ENCODE results near the gene PHF12.

Gene PHF12

DNA sequence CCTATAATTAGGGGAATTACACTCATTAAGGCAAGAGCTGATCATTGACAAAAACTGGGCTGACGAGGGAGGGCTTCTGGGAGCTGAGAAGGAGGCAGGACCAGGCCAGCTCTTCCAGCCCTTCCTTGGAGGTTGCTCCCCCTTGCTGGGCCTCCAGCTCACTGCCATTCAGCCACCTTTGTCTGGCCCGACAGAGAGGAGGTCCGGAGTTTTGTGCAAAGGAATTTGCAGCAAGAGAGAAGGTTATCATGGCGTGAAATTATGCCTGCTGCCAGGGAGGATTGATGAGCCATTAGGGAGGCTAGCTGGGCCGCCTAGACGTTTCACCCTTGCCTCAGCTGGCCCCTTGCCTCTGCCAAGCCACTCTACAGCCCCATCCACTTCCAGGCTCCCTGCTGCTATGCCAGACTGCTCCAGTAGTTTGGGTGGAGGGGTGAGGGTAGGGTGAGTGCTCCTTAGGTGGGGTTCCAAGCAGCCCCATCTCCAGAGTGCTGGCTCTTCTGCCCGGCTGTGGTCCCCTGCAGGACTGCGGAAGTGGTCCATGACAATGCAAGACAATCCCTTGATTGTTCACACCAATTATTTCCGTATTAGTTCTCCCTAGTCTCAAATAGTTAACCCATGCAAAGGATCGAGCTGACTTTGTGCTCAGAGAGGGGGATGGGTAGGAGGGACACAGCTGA, 17.1 kb upstream of the PHF12 start:
- TF ChIP-seq CTCF (IDR thresholded peaks at IDR 0.05; ENCODE audit: low read depth, low read length), result no peak
- H3K4me3 ChIP-seq (ENCODE audit: low read depth, low read length), result no peak overlapping the region

DNA sequence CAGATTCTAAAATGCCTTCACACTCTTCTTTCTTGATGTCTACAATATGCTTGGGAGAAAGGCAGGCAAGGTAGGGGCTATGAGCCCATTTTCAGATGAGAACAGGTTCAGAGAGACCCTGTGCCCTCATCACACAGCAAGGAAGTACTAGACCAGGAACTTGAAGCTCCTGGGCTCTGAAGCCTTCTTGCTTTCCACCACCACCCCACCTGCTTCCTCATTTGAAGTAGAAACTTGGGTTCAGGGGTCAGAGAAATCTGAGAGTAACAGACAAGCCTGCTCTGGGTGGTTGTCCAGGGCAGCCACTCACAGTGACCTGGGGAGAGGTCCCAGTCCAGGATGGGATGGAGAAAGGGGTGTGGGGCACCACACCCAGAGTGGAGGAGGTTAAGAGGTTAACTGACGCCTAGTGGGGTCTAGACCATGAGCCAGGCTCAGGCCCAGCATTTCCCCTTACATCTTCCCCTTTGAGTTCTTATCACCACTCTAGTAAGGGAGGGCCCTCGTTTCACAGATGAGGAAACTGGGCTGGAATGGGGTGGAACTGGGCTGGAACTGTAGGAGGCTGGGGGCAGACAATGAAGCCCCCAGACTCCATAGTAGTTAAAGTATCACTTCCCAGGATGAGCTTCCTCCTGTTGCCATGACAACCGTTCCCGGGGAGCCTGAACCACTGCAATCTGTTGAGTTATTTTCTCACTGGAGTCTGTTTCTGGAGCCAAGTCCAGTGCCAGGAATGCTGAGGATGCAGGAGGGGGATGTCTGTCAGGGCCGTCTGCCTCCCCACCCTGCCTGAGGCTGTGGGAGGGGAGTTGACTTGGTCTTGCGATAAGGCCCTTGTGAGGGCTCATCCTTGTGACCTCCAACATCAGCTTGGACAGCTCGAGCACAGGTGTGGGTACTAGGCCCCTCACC, 16.2 kb upstream of the PHF12 start:
- no peak overlapping the region for H3K4me3 ChIP-seq (ENCODE audit: low read depth, low read length)
- TF ChIP-seq CTCF (IDR thresholded peaks at IDR 0.05; ENCODE audit: low read depth, low read length), result no peak

DNA sequence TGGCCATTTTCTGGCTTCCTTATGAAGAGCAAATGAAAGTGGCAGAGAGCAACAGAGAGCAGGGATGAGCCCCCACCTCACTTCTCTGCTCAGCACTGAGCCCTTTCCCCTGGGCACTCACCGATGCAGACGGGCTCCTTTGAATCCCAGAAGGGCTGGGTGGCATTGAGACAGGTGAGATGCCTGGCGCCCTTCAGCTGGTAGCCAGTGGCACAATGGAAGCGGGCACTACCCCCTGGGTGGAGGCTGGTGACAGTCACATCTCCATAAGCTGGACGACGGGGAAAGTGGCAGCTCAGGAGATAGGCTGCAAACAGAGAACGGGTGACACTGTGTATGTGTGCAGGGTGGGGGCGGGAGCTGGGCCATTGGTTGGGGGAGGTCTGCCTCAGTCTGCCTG, 12.5 kb upstream of the PHF12 start:
- TF ChIP-seq CTCF (IDR thresholded peaks at IDR 0.05; ENCODE audit: low read depth, low read length), result no peak
- no peak overlapping the region for H3K4me3 ChIP-seq (ENCODE audit: low read depth, low read length)

- no peak for TF ChIP-seq CTCF (IDR thresholded peaks at IDR 0.05; ENCODE audit: low read depth, low read length)
- no peak overlapping the region for H3K4me3 ChIP-seq (ENCODE audit: low read depth, low read length)
Observed at GRCh38 chr17:28963055-28963611, 11.8 kb upstream of the PHF12 start.

GRCh38 chr17:28961391-28961790, 10.1 kb upstream of the PHF12 start:
- TF ChIP-seq CTCF (IDR thresholded peaks at IDR 0.05; ENCODE audit: low read depth, low read length), result no peak
- H3K4me3 ChIP-seq (ENCODE audit: low read depth, low read length), result no peak overlapping the region

DNA sequence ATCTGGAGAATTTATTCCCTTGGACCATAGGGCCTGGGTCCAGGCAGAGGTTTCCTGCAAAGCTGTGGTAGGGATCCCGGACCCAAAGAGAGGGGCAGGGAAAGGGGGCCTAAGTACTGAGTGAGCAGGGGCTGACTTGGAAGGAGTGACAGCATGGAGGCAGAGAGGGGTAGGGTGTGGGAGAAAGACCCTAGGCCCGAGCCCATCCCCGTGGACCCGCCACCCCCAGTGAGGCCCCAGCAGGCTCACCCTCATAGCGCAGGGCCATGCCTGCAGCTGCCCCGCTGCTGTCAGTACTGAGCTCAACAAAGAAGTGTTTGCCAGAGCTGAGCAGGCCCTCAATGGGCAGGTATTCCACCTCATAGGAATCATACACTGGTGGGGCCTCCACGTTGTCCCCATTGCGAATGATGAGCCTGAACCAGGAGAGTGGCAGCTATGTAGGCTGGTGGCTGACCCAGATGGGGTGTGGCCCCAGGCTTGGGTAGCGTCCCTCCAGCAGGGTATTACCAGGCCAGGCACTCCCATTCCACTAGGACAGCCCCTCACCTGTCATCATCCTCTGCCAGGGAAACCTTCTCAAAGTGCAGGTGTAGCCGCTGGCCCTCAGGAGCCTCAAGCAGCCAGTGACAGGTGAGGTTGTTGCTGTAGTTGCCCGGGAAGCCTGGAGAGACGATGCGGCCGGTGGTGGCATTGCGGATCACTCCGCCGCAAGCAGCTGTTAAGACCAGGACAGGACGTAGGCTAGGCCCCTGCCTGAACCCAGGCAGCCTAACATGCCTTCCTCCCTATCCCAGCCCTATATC, 9.1 kb upstream of the PHF12 start:
- TF ChIP-seq CTCF (IDR thresholded peaks at IDR 0.05; ENCODE audit: low read depth, low read length), result no peak
- H3K4me3 ChIP-seq (ENCODE audit: low read depth, low read length), result no peak overlapping the region

Data from WI38 (cell line).